HG03025 (cell line): ENCODE measurements around the gene ARID5A.
"Not testable (repeated sequence)": the region's sequence is repeated elsewhere in the genome, so short reads cannot be mapped to it uniquely, and the experiment has no call there.

Experiments used
- ATAC-seq: cut with Tn5 transposase; IDR thresholded peaks from one replicate; pipeline ENCODE4 v1.9.1; 2021; ENCODE audit warnings: mild to moderate bottlenecking, moderate library complexity; ENCODE audit not compliant: unreplicated experiment, low FRiP score

Gene ARID5A

GRCh38 chr2:96553176-96553956 lies 16.8 kb downstream of the ARID5A start:
- no peak for ATAC-seq

DNA sequence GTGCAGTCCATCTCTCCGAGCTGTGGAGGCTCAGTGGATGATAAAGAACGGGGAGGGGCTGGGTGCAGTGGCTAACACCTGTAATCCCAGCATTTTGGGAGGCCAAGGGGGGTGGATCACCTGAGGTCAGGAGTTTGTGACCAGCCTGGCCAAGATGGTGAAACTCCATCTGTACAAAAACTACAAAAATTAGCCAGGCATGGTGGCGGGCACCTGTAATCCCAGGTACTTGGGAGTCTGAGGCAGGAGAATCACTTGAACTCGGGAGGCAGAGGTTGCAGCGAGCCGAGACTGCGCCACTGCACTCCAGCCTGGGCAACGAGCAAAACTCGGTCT lies 17.4 kb downstream of the ARID5A start:
- ATAC-seq: not testable (repeated sequence)

- ATAC-seq: no peak
Observed at GRCh38 chr2:96554293-96555145, 18.0 kb downstream of the ARID5A start.

DNA sequence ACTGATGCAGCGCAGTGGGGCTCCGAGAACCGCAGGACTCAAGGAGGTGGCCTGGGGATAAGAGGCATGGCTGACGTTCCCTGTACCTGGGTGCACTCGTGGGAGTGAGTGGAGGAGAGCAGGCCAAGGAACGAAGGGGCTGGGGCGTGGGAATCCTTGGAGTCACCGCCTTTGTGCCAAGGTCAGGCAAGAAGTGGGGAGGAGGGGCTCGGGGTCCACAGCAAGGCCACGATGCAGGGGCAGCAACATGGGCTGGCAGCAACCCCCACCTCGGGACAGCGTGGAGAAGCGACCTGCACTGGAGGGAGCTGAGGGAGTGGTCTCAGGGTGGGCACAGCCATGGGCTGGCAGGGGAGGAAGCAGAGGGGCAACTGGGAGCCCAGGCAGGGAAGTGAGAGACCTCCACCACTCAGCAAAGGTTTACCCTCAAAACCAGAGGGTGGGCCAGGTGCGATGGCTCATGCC lies 18.6 kb downstream of the ARID5A start:
- no peak for ATAC-seq

DNA sequence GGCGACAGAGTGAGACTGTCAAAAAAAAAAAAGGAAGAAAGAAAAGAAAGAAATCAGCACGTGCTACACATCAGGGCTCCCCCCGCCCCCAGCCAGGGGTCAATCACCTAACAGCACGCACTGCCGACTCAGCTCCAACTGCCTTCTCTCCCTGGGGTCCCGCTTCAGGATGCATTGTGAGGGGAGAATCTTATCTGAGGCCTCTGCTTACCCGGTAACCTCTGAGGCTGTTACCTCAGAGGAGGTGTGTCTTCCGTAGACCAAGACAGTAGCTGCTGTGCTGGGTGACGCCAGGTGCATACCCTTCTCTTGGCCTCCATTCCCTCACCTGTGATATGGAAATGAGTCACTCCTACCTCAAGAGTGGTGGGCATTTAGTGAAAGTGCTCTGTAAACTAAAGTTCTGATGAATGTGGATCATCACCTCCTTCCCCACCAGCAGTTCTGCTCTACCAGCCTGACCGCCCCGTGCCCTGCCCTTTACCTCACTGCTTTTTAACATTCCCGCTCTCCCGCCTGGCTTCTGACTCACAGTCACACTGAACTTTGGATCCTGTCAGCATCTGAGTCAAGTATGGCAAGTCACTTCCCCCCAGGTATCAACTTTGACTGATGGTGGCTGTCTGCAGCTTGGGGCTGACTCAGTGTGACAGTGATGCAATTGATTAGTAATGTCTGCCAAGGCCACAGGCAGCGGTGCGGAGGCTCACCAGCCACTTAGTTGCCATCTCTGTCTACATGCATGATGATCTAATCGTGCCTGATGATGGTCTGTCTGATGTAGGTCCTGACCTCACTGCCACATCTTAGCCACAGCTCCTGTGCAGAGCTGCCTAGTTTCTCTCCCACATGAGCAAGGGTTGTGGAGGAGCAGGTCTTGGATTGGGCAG lies 20.1 kb downstream of the ARID5A start:
- ATAC-seq: no peak

- not testable (repeated sequence) for ATAC-seq
Observed at GRCh38 chr2:96557421-96557820, 20.9 kb downstream of the ARID5A start.

DNA sequence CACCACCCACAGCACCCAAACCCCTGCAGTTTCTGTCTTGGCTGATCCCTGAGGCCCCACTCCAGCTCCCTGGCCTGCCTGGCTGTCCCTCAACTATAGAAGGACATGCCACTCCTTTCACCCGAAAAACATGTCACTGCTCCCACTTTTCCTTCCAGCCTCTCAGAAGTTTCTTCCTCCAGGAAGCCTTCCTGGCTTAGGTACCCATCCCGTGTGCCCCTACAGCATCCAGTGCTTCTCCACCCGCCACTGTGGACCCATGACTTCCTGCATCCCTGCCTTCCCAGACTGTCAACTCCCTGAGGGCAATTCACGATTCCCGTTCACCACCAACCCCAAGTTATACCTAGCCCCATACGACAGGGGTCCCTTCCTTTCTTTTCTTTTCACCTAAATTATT lies 21.5 kb downstream of the ARID5A start:
- ATAC-seq: no peak

DNA sequence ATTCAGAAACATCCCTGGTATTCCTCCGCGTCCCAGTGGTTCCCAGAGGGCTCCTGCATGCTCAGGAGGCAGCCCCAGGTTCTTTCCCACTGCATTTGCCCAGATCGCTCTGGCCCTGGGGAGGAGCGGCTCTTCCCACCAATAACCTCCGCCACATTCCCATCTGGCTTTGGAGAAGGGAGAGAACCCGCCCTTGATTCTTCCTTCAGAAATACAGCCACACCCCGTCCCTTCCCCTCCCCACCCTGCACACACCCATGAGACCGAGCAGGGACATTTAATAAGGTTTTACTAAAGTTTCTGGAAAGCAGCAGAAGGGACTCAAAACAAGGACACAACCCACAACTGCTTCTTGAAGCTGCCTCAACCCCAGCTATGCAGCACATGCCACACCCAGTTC lies 21.9 kb downstream of the ARID5A start:
- ATAC-seq: no peak

DNA sequence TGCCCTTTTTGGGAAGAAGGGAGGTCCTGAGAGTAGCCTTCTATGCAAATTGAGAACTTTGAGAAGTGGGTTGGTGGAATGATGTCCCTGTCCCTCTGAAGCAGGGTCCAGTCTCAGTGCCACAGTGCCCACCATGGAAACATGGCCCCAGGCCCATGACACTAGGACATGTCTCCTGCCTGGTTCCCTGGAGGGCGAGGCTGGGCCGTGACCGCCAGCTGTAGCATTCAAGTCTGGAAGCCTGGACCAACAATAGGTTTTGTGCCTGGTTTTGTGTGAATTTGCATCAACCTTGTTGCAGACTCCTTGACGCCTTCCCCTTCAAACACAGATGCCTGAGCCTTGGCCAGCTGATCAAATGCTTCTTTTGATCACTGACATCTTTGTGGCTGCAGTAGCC lies 27.5 kb downstream of the ARID5A start:
- no peak for ATAC-seq

DNA sequence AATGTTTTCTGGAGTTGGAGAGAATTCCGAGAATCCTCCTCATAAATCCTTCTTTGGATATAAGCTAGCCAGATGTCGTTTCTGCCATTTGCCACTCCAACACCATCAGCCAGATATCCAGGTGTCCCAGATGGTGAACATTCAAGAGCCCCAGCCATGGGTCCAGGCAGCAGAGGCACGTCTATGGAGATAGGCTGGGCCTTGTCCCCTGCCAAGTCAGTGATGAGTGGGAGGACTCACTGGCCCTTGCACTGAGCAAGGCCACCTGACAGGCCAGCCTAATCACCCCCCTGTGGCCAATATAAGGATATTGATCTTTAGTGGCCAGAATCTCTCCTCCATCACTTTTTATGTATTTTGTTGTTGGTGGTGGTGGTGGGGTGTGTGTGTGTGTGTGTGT lies 28.0 kb downstream of the ARID5A start:
- ATAC-seq: no peak

- ATAC-seq: no peak
Observed at GRCh38 chr2:96565111-96565510, 28.6 kb downstream of the ARID5A start.

GRCh38 chr2:96568094-96568493 lies 31.5 kb downstream of the ARID5A start:
- no peak for ATAC-seq

- ATAC-seq: no peak
Observed at GRCh38 chr2:96574364-96574763, 37.8 kb downstream of the ARID5A start.

DNA sequence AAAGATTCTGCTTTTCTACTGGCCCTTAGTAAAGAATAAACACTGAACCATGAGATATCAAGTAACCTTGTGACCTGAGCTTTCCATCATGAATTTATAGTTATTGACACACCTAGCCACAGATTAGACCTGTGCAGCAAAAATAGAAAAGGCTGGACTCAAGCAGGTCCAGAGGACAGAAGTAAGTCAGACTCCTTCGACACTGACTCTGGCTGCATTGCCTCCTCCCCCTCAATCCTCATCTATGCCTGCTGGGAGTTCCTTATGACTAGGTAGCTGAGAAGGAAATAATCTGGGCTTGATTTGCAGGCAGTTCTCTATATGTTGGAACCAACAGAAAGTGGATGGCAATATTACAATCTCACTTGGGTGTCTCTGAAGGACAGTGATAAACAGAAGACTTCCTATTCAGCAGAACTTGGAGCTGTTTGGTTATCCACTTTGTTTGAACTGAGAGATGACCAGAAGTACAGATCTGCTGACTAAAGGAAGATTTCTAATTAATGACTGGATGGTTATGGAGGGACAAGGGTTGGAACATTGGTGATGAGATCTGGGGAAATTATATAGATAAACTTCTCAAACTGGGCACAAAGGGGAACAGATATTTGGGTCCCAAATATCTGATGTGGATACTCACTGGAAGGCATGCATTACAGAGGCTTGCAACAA lies 39.4 kb downstream of the ARID5A start:
- no peak for ATAC-seq

DNA sequence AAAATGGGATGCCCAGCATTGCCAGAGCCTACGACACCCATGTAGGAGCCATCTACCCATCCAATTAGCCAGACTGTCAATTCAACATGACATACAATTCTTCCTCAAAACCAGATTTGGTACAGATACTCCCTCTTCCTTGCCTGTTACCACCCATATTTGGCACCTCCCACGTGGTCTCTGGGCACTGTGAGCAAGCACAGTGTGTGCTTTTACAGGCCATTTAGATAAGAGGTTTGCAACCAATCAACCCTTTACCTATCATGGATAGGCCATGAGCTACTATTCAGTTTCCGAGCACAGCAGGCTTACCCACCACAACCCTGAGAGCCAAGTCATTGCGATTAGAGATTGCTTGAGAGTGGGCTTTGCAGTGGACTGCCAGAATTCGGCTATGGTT lies 40.9 kb downstream of the ARID5A start:
- ATAC-seq: no peak

- no peak for ATAC-seq
Observed at GRCh38 chr2:96578731-96579130, 42.2 kb downstream of the ARID5A start.

- ATAC-seq: no peak
Observed at GRCh38 chr2:96579422-96579821, 42.9 kb downstream of the ARID5A start.

GRCh38 chr2:96580771-96581170 lies 44.2 kb downstream of the ARID5A start:
- no peak for ATAC-seq

GRCh38 chr2:96584017-96584416 lies 47.5 kb downstream of the ARID5A start:
- ATAC-seq: no peak

GRCh38 chr2:96587843-96588242 lies 51.3 kb downstream of the ARID5A start:
- no peak for ATAC-seq
